Neural progenitor cell (in vitro differentiated cells): ENCODE measurements around the gene LILRB1. TPM values are rescaled to one million over a fixed set of nuclear protein-coding genes. Genes with fewer than 3 reads are reported as not detected.
"Not testable (repeated sequence)": the region's sequence is repeated elsewhere in the genome, so short reads cannot be mapped to it uniquely, and the experiment has no call there.

Experiments used
- DNase-seq: peaks from one replicate; pipeline ENCODE4 v3.0.0-alpha.2; 2016; ENCODE audit warnings: low spot score
- H2AFZ ChIP-seq: fragments of 200-600 bp; sonication (generic); replicated peaks from 2 replicates; pipeline ENCODE4 v1.6.1; 2016; ENCODE audit warnings: antibody characterized with exemption
- H3F3A ChIP-seq: fragments of 200-600 bp; sonication (generic); 2 replicates; pipeline ENCODE4 v1.6.1; 2016; ENCODE audit warnings: antibody characterized with exemption, low read depth
- H3K27ac ChIP-seq: fragments of 200-600 bp; sonication (generic); 2 replicates; pipeline ENCODE4 v1.5.1; 2016; ENCODE audit warnings: mild to moderate bottlenecking
- H3K27me3 ChIP-seq: fragments of 200-600 bp; sonication (generic); 2 replicates; pipeline ENCODE4 v1.6.1; 2016; ENCODE audit warnings: mild to moderate bottlenecking, moderate library complexity
- H3K36me3 ChIP-seq: fragments of 200-600 bp; sonication (generic); 2 replicates; pipeline ENCODE4 v1.5.1; 2016
- H3K4me1 ChIP-seq: fragments of 200-600 bp; sonication (generic); 2 replicates; pipeline ENCODE4 v1.6.1; 2016; ENCODE audit warnings: mixed run types
- H3K4me2 ChIP-seq: fragments of 200-600 bp; sonication (generic); 2 replicates; pipeline ENCODE4 v1.6.1; 2016
- H3K4me3 ChIP-seq: fragments of 200-600 bp; sonication (generic); 2 replicates; pipeline ENCODE4 v1.5.1; 2016
- H3K79me2 ChIP-seq: fragments of 200-600 bp; sonication (generic); 2 replicates; pipeline ENCODE4 v1.6.1; 2016; ENCODE audit warnings: low read depth
- H3K9ac ChIP-seq: fragments of 200-600 bp; sonication (generic); 2 replicates; pipeline ENCODE4 v1.6.1; 2016
- H3K9me3 ChIP-seq: fragments of 200-600 bp; sonication (generic); 2 replicates; pipeline ENCODE4 v1.5.1; 2016; ENCODE audit warnings: low read depth
- H4K20me1 ChIP-seq: fragments of 200-600 bp; sonication (generic); 2 replicates; pipeline ENCODE4 v1.6.1; 2016; ENCODE audit warnings: low read depth
- H3K27ac Mint-ChIP-seq: 3 replicates; pipeline ENCODE4 v1.8.0; 2021; ENCODE audit warnings: mixed read lengths
- H3K27me3 Mint-ChIP-seq: 2 replicates; pipeline ENCODE4 v1.8.0; 2022; ENCODE audit warnings: low read depth, mild to moderate bottlenecking, inconsistent platforms, moderate library complexity, mixed read lengths; ENCODE audit not compliant: insufficient read depth
- H3K36me3 Mint-ChIP-seq: 3 replicates; pipeline ENCODE4 v1.8.0; 2021; ENCODE audit warnings: mixed read lengths
- H3K4me1 Mint-ChIP-seq: 3 replicates; pipeline ENCODE4 v1.8.0; 2021; ENCODE audit warnings: mixed read lengths
- H3K4me3 Mint-ChIP-seq: 3 replicates; pipeline ENCODE4 v1.8.0; 2021; ENCODE audit warnings: mild to moderate bottlenecking, moderate library complexity, mixed read lengths
- H3K9me3 Mint-ChIP-seq: 3 replicates; pipeline ENCODE4 v1.8.0; 2020; ENCODE audit warnings: mixed read lengths
- CTCF ChIP-seq: fragments of 200-600 bp; sonication (generic); IDR thresholded peaks from 2 replicates; pipeline ENCODE4 v1.5.1; 2017; ENCODE audit warnings: antibody characterized with exemption, mild to moderate bottlenecking
- EZH2 ChIP-seq: fragments of 200-600 bp; sonication (generic); IDR thresholded peaks from 2 replicates; pipeline ENCODE4 v1.6.1; 2017; ENCODE audit warnings: antibody characterized with exemption, mild to moderate bottlenecking, moderate library complexity
- EZH2phosphoT487 ChIP-seq: fragments of 200-600 bp; sonication (generic); IDR thresholded peaks from 2 replicates; pipeline ENCODE4 v1.6.1; 2017; ENCODE audit warnings: antibody characterized with exemption
- total RNA-seq: library from RNA; depleted of rRNA; stranded (reverse); fragments of >200 nt; gene quantifications from 2 replicates; pipeline ENCODE4 v1.2.3, GENCODE V29; 2015; ENCODE audit warnings: low replicate concordance

Gene LILRB1
- total RNA-seq, 1 donor from 2014 or later: not detected

- not testable (repeated sequence) for H3K27ac ChIP-seq, H3K4me1 Mint-ChIP-seq, H3K9me3 Mint-ChIP-seq, H2AFZ ChIP-seq, H3K36me3 ChIP-seq, H3F3A ChIP-seq, H3K4me2 ChIP-seq, H3K4me3 Mint-ChIP-seq, H3K36me3 Mint-ChIP-seq, H3K4me3 ChIP-seq, H4K20me1 ChIP-seq, H3K27me3 Mint-ChIP-seq, H3K9ac ChIP-seq, H3K9me3 ChIP-seq, H3K27ac Mint-ChIP-seq, H3K27me3 ChIP-seq, H3K4me1 ChIP-seq, H3K79me2 ChIP-seq
- DNase-seq: peak; percentile 35
- TF ChIP-seq CTCF: peak; percentile 68
Measured at GRCh38 chr19:54676210-54676834, 46.0 kb downstream of the LILRB1 start.

DNA sequence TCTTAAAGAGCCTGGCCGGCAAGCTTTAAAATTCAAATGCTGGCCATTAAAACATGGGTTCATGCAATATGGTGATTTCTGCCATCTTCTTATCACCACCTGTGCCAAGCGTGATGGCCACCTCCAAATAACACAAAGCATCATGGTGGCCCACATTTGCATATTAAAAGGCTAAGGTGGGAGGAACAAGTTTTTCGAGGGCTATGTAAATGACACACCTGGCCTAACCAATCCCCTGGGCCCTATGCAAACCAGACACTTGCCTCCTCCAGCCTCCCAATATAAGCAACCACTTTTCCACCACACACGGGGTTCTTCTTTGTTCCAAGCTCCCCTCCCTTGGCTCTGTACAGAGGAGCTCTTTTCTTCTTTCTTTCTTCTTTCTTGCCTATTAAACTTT is 46.9 kb downstream of the LILRB1 start:
- no peaks in the 10 kb centered on the region for H3K4me1 Mint-ChIP-seq
- Histone ChIP-seq H3K27me3 (no peaks in the 10 kb centered on the region), H3K4me1 (no peaks in the 10 kb centered on the region), H3F3A (no peaks in the 10 kb centered on the region), H2AFZ (no peak overlapping the region), H3K79me2 (no peaks in the 10 kb centered on the region), H3K4me3 (no peak overlapping the region), H3K36me3 (no peaks in the 10 kb centered on the region), H3K9ac (no peak overlapping the region), H3K9me3 (peaks cover 9% of the 10 kb centered on the region), H3K4me2 (no peak overlapping the region), H4K20me1 (no peaks in the 10 kb centered on the region), H3K27ac (no peak overlapping the region)
- H3K27me3 Mint-ChIP-seq: no peaks in the 10 kb centered on the region
- H3K4me3 Mint-ChIP-seq: no peak overlapping the region
- H3K9me3 Mint-ChIP-seq: peaks cover 5% of the 10 kb centered on the region
- H3K27ac Mint-ChIP-seq: no peak overlapping the region
- DNase-seq: no peak
- TF ChIP-seq EZH2: no peak
- TF ChIP-seq CTCF: no peak
- TF ChIP-seq EZH2phosphoT487: no peak
- H3K36me3 Mint-ChIP-seq: no peaks in the 10 kb centered on the region

- not testable (repeated sequence) for H3K9ac ChIP-seq, H3F3A ChIP-seq, H3K27me3 ChIP-seq, H3K27me3 Mint-ChIP-seq, H3K4me2 ChIP-seq, H3K27ac ChIP-seq, H3K9me3 Mint-ChIP-seq, H4K20me1 ChIP-seq, H3K36me3 ChIP-seq, DNase-seq, H3K36me3 Mint-ChIP-seq, H3K4me3 Mint-ChIP-seq, H3K4me1 Mint-ChIP-seq, H3K4me1 ChIP-seq, H3K9me3 ChIP-seq, H3K4me3 ChIP-seq, H3K27ac Mint-ChIP-seq, H3K79me2 ChIP-seq, H2AFZ ChIP-seq
Measured at GRCh38 chr19:54681596-54681995, 51.3 kb downstream of the LILRB1 start.

GRCh38 chr19:54682306-54682856 is 52.1 kb downstream of the LILRB1 start:
- H3K9me3 ChIP-seq: peaks cover 7% of the 10 kb centered on the region
- no peak overlapping the region for H3K27ac Mint-ChIP-seq
- no peaks in the 10 kb centered on the region for H3K4me1 ChIP-seq
- H3K4me3 Mint-ChIP-seq: no peak overlapping the region
- no peak for DNase-seq
- no peaks in the 10 kb centered on the region for H3F3A ChIP-seq
- H4K20me1 ChIP-seq: no peaks in the 10 kb centered on the region
- H2AFZ ChIP-seq: no peak overlapping the region
- H3K27me3 ChIP-seq: no peaks in the 10 kb centered on the region
- no peak overlapping the region for H3K4me3 ChIP-seq
- no peak overlapping the region for H3K4me2 ChIP-seq
- no peaks in the 10 kb centered on the region for H3K36me3 ChIP-seq
- no peak overlapping the region for H3K9ac ChIP-seq
- H3K4me1 Mint-ChIP-seq: no peaks in the 10 kb centered on the region
- H3K27ac ChIP-seq: no peak overlapping the region
- H3K9me3 Mint-ChIP-seq: peaks cover 8% of the 10 kb centered on the region
- no peaks in the 10 kb centered on the region for H3K27me3 Mint-ChIP-seq
- no peaks in the 10 kb centered on the region for H3K36me3 Mint-ChIP-seq
- H3K79me2 ChIP-seq: no peaks in the 10 kb centered on the region
- no peak for TF ChIP-seq EZH2phosphoT487
- no peak for TF ChIP-seq EZH2
- TF ChIP-seq CTCF: no peak
